GM18517 (cell line): ENCODE data around the gene ZNF81.
"Not testable (repeated sequence)": the region's sequence is repeated elsewhere in the genome, so short reads cannot be mapped to it uniquely, and the experiment has no call there.

Experiments
- ATAC-seq: cut with Tn5 transposase; IDR thresholded peaks from one replicate; pipeline ENCODE4 v1.9.1; 2021; ENCODE audit warnings: mild to moderate bottlenecking, moderate library complexity; ENCODE audit not compliant: unreplicated experiment

ZNF81 gene

GRCh38 chrX:47843363-47843762, 6.7 kb downstream of the ZNF81 start:
- ATAC-seq = no peak

DNA sequence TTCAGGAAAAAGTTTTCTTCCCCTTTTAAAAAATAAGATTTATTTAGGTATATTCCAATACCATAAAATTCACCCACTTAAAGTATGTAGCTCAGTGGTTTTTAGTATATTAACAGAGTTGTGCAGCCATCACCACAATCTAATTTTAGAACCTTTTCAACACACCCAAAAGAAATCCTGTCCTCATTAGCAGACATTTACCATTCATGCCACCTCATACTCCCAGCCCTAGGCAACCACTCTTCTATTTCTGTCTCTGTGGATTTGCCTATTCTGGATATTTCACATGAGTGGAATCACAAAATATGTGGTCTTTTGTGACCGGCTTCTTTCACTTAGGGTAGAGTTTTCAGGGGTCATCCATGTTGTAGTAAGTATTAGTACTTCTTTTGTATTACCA, 7.4 kb downstream of the ZNF81 start:
- no peak for ATAC-seq

GRCh38 chrX:47846040-47846439, 9.3 kb downstream of the ZNF81 start:
- no peak for ATAC-seq

- ATAC-seq = no peak
These were observed 13.1 kb downstream of the ZNF81 start for GRCh38 chrX:47849778-47850177.

DNA sequence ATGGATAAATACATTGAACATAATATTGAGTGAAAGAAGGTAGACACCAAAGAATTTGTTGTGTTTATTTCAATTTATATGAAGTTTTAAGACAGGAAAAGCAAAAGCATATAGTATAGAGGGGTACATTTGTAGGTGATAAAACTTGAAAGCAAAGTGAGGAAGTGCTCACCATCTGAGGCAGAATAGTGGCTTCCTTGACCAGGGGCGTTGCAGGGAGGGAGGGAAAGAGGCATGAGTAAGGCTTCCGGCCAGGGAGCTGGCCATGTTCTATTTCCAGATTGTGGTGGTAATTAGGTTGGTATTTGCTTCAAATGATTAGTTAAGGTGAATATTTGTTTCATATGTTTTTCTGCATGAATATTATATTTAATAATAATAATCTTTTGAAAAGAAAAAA, 13.7 kb downstream of the ZNF81 start:
- ATAC-seq = not testable (repeated sequence)

- ATAC-seq = no peak
These were observed 14.2 kb downstream of the ZNF81 start for GRCh38 chrX:47850901-47851300.

GRCh38 chrX:47854474-47854873, 17.8 kb downstream of the ZNF81 start:
- no peak for ATAC-seq

DNA sequence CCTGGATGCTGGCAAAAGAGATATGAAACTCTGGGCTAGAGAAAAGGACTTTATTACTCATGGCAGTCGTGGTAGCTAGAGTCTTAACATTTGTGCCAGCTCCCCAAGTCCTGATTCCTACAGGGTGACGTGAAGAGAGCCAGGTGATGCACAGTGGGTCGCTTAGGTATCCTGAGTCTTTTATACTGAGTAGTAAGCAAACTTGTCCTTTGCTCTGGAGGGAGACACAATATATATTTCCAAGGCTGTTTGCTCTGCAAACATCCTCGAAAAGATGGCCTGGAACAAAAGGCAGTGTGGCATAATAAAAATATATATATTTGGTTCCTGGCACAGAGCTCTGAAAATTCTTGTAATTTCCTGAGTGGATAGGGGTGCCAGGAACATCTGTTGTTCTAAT, 23.0 kb downstream of the ZNF81 start:
- no peak for ATAC-seq

- no peak for ATAC-seq
These were observed 26.0 kb downstream of the ZNF81 start for GRCh38 chrX:47862680-47863079.

DNA sequence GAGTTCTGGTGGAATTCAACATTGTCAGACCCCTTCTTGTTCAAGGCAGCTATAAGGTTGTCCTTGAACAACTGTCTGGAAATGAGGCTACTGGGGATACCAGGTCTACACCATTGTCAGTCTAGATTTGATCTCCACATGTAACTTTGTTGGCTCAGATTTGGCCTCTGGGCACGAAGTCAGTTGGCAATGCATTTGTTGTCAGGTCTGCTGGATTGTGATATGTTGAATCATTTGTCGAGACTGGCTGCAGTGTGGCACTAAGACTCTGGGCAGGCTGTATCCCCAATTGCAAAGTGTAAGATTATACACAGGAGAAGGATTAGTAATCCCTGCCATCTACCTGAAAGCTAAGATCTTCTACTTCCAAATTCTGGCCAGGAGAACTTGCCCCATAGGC, 26.5 kb downstream of the ZNF81 start:
- ATAC-seq = no peak

DNA sequence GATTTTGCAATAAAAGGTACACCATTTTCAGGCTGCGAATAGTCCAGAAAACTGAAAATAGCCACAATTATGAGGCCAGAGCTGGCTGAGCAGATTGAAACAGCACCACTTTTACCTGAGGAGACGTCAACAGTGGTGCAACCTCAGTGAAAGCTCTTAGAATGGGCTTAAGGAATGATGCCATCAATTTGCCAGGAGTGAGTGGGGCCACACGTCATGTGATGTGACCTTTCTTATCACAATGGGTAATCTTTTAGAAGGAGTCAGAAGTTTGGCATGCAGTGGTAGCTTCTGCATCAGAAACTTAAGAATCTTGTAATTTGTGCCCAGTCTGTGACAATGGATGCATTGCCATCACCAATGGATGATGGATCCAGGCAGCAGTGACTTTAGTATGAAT, 27.6 kb downstream of the ZNF81 start:
- no peak for ATAC-seq

DNA sequence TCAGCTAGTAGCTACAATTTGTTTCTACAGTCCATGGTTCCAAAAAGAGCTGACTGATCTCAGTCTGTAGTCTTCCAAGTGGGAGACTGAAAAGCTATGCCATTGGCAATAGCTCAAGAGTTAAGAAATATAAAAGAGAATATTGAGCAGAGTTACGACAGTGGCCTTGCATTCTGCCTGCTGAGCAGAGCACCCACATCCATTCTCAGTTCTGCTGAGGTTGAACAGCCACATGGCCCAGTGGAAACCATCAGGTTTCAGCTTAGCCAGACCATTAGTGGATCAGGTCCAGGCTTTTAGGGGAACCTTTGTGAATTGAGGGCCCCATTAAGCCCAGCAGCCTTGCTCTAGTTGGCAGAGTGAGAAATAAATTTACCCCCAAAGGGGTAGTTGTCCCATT, 28.1 kb downstream of the ZNF81 start:
- ATAC-seq = no peak

GRCh38 chrX:47873123-47873522, 36.4 kb downstream of the ZNF81 start:
- no peak for ATAC-seq

GRCh38 chrX:47877327-47877726, 40.6 kb downstream of the ZNF81 start:
- ATAC-seq = no peak

DNA sequence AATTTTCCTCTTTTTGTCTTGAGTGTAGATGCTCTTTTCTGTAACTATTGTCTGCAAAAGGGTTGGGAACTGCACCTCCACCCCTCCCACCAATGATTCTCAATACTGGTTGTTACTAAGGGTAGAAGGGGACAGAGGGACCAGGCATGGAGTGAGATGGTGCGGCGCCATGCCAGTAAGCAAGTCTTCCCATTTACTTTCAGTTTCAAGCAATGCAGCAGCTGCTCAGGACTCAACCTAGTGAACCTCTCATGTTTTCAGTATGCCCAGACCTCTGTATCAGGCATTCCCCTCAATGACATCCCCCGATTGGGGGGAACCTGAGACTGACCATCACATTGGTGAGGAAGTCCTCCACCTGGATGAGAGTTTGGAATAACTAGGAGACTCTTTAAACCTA, 41.5 kb downstream of the ZNF81 start:
- ATAC-seq = no peak

DNA sequence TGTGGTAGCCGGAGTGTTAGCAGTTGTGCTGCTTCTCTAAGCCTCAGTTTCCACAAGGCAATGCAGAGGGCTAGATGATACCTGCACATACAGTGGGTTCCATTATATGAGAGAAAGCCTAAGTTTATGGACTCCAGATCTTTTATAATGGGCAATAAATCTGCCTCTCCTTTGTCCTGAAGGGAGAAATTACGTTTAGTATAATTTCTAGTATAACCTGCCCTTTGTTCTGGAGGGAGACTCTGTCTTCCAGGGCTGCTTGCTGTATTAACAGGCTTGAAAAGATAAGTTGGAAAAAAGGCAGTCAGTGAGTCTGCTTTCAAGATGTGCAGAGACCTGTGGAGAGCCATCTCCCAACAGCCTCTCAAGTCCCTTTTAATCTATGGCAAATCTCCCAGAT, 42.8 kb downstream of the ZNF81 start:
- ATAC-seq = no peak

DNA sequence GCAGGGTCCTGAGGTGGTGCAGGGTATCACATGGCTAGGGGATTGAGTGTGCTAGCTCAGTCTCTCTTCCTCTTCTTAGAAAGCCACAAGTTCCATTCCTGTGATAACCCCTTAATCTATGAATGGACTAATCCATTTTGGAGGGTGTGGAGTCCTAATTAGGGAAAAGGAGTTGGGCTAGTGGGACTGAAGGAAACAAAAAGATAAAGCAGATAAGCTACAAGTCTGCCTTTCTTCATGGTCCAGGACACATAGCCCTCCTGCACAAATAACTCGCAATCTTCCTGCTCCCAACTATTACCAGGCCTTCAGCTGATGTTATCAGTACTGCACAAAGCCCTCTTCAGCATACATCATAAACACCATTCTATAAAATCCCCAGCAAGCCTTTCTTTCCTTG, 44.2 kb downstream of the ZNF81 start:
- ATAC-seq = no peak

DNA sequence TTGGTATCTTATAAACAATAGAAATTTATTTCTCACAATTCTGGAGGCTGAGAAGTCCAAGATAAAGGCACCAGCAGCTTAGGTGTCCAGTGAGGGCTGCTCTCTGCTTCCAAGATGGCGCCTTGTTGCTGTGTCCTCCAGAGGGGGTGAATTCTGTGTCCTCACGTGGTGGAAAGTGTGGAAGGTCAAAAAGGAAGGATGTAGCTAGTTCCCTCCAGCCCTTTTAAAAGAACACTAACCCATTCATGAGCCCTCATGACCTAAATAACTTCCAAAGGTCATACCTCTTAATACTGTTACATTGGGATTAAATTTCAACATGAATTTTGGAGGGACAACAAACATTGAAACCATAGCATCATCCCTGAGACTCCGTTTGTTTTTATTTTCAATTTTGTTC, 48.8 kb downstream of the ZNF81 start:
- ATAC-seq = no peak

DNA sequence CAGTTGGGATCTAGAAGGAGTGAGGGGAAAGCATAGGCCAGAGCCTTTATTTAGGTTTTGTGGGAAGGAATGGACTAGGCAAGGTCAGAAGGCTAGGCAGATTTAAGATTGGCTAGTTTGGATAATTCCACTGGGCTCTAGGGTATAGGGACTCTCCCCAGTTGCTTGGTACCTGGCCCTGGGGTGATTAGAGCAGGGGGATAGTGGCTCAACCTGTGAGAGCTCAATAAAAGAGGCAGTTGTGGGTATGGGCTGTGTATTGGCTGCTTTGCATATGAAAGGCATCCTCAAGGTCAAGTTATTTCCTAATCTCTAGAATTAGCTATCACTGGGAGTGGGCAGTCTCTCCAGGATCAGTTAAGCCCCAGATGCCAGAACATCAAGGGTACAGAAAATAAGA, 61.3 kb downstream of the ZNF81 start:
- no peak for ATAC-seq

GRCh38 chrX:47900833-47901232, 64.1 kb downstream of the ZNF81 start:
- ATAC-seq = no peak

DNA sequence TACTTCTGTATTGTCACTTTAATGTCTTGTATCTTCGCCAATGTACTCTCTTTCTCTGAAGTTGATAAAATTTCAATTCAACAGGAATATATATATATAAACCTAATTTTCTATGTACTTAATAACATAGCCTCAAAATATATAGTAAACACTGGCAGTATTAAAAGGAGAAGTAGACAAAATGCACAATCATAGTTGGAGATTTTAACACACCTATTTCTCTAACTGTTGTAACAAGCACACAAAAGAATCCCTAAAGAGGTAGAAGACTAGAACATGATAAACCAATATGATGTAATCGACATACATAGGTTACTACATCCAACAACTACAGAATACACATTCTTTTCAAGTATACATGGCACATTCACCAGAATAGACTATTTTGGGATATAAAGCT, 65.5 kb downstream of the ZNF81 start:
- ATAC-seq = no peak

GRCh38 chrX:47915886-47916493, 79.3 kb downstream of the ZNF81 start:
- ATAC-seq = no peak

- ATAC-seq = no peak
These were observed 81.6 kb downstream of the ZNF81 start for GRCh38 chrX:47918274-47918673.

DNA sequence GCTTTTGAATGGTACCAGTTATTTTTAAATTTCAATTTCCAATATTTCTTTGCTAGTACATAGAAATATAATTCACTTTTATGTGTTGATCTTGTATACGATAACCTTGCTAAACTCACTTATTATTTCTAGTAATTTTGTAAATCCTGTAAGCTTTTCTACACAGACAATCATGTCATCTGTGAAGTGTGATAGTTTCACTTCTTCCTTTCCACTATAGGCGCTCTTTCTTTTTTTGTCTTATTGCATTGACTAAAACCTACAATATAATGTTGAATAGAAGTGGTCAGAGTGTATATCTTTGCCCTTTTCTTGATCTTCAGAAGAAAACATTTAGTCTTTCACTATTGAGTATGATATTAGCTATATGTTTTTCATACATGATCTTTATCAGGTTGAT, 90.5 kb downstream of the ZNF81 start:
- ATAC-seq = no peak
